ENCODE data around the gene CARD11. TPM values are rescaled to one million over a fixed set of nuclear protein-coding genes. Genes with fewer than 3 reads are reported as not detected.

Gene CARD11
- polyA plus RNA-seq, 1 of the 3 experiments (the other 2 are of a cell fraction): not detected

DNA sequence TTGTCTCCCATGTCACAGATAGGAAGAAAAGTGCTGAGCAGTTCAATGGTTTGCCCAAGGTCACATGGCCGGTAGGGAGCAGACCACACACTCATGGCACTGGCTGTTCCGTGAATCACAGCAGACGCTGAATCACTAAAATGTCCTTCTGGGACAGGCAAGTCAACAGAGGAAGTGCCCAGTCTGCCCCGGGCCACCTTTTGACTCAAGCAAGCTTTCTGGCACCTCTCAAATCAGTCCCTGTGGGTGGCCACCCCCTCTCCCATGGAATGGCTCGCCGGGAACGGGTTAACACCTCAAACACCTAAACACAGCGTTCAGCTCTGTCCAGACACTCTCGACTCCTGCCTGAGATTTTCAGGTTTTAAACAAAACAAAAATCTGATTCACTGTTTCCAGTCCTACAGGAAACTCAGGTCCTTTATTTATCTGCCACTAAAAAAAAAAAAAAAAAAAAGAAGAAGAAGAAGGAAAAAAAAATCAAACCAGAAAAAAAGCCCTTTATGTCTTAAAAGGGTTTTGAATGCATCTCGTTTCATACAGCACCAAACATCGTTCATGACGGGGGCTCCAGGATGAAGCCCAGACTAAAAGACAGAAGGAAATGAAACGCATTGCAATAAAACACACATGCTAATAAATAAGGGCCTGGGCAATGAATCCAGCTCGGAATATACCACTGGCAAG is 15.5 kb downstream of the CARD11 start (continued):
- TF ChIP-seq, protein P1, sequence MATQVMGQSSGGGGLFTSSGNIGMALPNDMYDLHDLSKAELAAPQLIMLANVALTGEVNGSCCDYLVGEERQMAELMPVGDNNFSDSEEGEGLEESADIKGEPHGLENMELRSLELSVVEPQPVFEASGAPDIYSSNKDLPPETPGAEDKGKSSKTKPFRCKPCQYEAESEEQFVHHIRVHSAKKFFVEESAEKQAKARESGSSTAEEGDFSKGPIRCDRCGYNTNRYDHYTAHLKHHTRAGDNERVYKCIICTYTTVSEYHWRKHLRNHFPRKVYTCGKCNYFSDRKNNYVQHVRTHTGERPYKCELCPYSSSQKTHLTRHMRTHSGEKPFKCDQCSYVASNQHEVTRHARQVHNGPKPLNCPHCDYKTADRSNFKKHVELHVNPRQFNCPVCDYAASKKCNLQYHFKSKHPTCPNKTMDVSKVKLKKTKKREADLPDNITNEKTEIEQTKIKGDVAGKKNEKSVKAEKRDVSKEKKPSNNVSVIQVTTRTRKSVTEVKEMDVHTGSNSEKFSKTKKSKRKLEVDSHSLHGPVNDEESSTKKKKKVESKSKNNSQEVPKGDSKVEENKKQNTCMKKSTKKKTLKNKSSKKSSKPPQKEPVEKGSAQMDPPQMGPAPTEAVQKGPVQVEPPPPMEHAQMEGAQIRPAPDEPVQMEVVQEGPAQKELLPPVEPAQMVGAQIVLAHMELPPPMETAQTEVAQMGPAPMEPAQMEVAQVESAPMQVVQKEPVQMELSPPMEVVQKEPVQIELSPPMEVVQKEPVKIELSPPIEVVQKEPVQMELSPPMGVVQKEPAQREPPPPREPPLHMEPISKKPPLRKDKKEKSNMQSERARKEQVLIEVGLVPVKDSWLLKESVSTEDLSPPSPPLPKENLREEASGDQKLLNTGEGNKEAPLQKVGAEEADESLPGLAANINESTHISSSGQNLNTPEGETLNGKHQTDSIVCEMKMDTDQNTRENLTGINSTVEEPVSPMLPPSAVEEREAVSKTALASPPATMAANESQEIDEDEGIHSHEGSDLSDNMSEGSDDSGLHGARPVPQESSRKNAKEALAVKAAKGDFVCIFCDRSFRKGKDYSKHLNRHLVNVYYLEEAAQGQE (IDR thresholded peaks at IDR 0.05; ENCODE audit: low read depth, low read length): no peak
- TF ChIP-seq, protein P2, sequence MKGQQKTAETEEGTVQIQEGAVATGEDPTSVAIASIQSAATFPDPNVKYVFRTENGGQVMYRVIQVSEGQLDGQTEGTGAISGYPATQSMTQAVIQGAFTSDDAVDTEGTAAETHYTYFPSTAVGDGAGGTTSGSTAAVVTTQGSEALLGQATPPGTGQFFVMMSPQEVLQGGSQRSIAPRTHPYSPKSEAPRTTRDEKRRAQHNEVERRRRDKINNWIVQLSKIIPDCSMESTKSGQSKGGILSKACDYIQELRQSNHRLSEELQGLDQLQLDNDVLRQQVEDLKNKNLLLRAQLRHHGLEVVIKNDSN (IDR thresholded peaks at IDR 0.05; ENCODE audit: borderline replicate concordance, low read depth): 0 out of 2 replicates have a peak, but pooled peaks have one; percentile 29

- no peaks in the 10 kb centered on the region for H3K36me3 ChIP-seq (replicated peaks in 1 of 2; ENCODE audit: control insufficient read depth in 1 of 2, insufficient read depth in 2 of 2, low read length in 1 of 2)
- H3K9ac ChIP-seq: no peak overlapping the region
- H4K20me1 ChIP-seq (ENCODE audit: insufficient read depth): no peaks in the 10 kb centered on the region
- WGBS (ENCODE audit: low lambda C conversion rate): 16% methylated on average over 20 of the region's 20 CpGs
- no peak overlapping the region for H2AFZ ChIP-seq (ENCODE audit: low read depth)
- no peaks in the 10 kb centered on the region for H3F3A ChIP-seq (replicated peaks; ENCODE audit: insufficient read depth)
- H3K9me2 ChIP-seq: no peaks in the 10 kb centered on the region
- no peaks in the 10 kb centered on the region for H3K27me3 ChIP-seq (ENCODE audit: insufficient read depth)
- CTCF ChIA-PET: interaction anchor here (0.8 to 2.8 kb wide), 12 partner anchors 13 to 275 kb away, joined by 3 to 11 read pairs (median 6); partner anchors contain the start of gene SDK1
- no peaks in the 10 kb centered on the region for H3K9me3 ChIP-seq
- H3K4me1 ChIP-seq (ENCODE audit: control insufficient read depth in 1 of 2, insufficient read depth in 2 of 2, low read depth in 1 of 2, low read length in 1 of 2): peaks cover 0 to 26% of the 10 kb centered on the region in 2 experiments; a peak in 2 of 4 replicates
- peak overlapping the region in 1 of 2 experiments; percentile 99; a peak in 3 of 4 replicates for H3K27ac ChIP-seq (ENCODE audit: low read depth in 2 of 2, low read length in 1 of 2)
- POLR2A ChIA-PET: interaction anchor here (0.7 to 3.2 kb wide), 10 partner anchors 98 to 514 kb away, joined by 3 to 63 read pairs (median 5); no protein-coding TSS in a partner anchor
- H3K79me2 ChIP-seq (ENCODE audit: insufficient read depth): no peaks in the 10 kb centered on the region
- H3K4me3 ChIP-seq (ENCODE audit: low read depth in 2 of 2, low read length in 1 of 2): peak overlapping the region; percentile 3 to 22; a peak in 2 of 4 replicates
- peak; percentile 88 for DNase-seq
- no peak overlapping the region; the same call in 1 of the 2 replicates for H3K4me2 ChIP-seq
- no peak for TF ChIP-seq EZH2phosphoT487 (IDR thresholded peaks at IDR 0.05; ENCODE audit: borderline replicate concordance, low read depth)
- no peak for TF ChIP-seq JUND (IDR thresholded peaks at IDR 0.05)
- TF ChIP-seq, protein P3, sequence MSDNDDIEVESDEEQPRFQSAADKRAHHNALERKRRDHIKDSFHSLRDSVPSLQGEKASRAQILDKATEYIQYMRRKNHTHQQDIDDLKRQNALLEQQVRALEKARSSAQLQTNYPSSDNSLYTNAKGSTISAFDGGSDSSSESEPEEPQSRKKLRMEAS (IDR thresholded peaks at IDR 0.05; ENCODE audit: low read depth): no peak
- peak; percentile 95 for TF ChIP-seq RCOR1 (IDR thresholded peaks at IDR 0.05; ENCODE audit: low read length)
- TF ChIP-seq TAF1 (IDR thresholded peaks at IDR 0.05; ENCODE audit: borderline replicate concordance, low read depth, low read length): no peak
- peak; percentile 94 for TF ChIP-seq GATA2 (CRISPR knock-in tag; IDR thresholded peaks at IDR 0.05)
- no peak for TF ChIP-seq NRF1 (IDR thresholded peaks at IDR 0.05; ENCODE audit: low read depth, low read length)
- no peak for TF ChIP-seq ELF1 (IDR thresholded peaks at IDR 0.05)
- TF ChIP-seq MXI1 (IDR thresholded peaks at IDR 0.05; ENCODE audit: low read depth, low read length): peak; percentile 83; the same call in 1 of the 2 replicates
- TF ChIP-seq PBX3 (IDR thresholded peaks at IDR 0.05): no peak
- TF ChIP-seq CHD2 (IDR thresholded peaks at IDR 0.05; ENCODE audit: low read length, partially characterized antibody): peak; percentile 50
- peak; percentile 99 for TF ChIP-seq FOXJ3 (CRISPR knock-in tag; IDR thresholded peaks at IDR 0.05)
- peak; percentile 34; the same call in 1 of the 2 replicates for TF ChIP-seq RAD21 (IDR thresholded peaks at IDR 0.05; ENCODE audit: low read length)
- no peak for TF ChIP-seq MEF2A (IDR thresholded peaks at IDR 0.05; ENCODE audit: borderline replicate concordance, low read depth)
- TF ChIP-seq EP300 (IDR thresholded peaks at IDR 0.05; ENCODE audit: borderline replicate concordance in 1 of 2, low read depth in 1 of 2, low read length in 1 of 2): peak in 1 of 2 experiments; percentile 98; a peak in 2 of 4 replicates
- TF ChIP-seq FOXM1 (IDR thresholded peaks at IDR 0.05; ENCODE audit: low read depth): no peak
- TF ChIP-seq, protein P1 (IDR thresholded peaks at IDR 0.05; ENCODE audit: low read depth, low read length): no peak
- TF ChIP-seq FOSL2 (IDR thresholded peaks at IDR 0.05; ENCODE audit: borderline replicate concordance, low read depth): no peak
These were observed 16.4 kb downstream of the CARD11 start for GRCh38 chr7:3027005-3027845.

All from SK-N-SH (cell line).